Lower lobe of right lung (tissue), 2 donors: ENCODE measurements around the gene SRGAP1. TPM values are rescaled to one million over a fixed set of nuclear protein-coding genes. Genes with fewer than 3 reads are reported as not detected.

Experiments
- ATAC-seq, 2 donors: fragments of 200-7000 bp; cut with Tn5 transposase; one replicate each; pipeline ENCODE4 v1.9.1; 2020 to 2022; ENCODE audit warnings: mild to moderate bottlenecking in 2 of 2, moderate library complexity in 2 of 2
- DNase-seq: peaks from one replicate; pipeline ENCODE4 v3.0.0-alpha.2; 2020
- H3K27ac ChIP-seq: fragments of 200-600 bp; one replicate; pipeline ENCODE4 v1.8.0; 2022
- H3K27me3 ChIP-seq: fragments of 200-600 bp; one replicate; pipeline ENCODE4 v1.8.0; 2022; ENCODE audit warnings: low read depth
- H3K36me3 ChIP-seq: fragments of 200-600 bp; one replicate; pipeline ENCODE4 v1.8.0; 2022; ENCODE audit warnings: mild to moderate bottlenecking
- H3K4me1 ChIP-seq: fragments of 200-600 bp; one replicate; pipeline ENCODE4 v1.8.0; 2022
- H3K4me3 ChIP-seq: fragments of 200-600 bp; one replicate; pipeline ENCODE4 v1.8.0; 2022; ENCODE audit warnings: mild to moderate bottlenecking
- H3K9me3 ChIP-seq: fragments of 200-600 bp; one replicate; pipeline ENCODE4 v1.8.0; 2022
- intact Hi-C: fragments of 100-400 bp; cut with DNase I; formaldehyde crosslinking; loops from one replicate; pipeline ENCODE4 v1.11.0; 2022
- total RNA-seq: library from RNA; stranded (reverse); fragmentation: NEBNext Ultra II Directional; extraction: Animal tissue kit (Norgen Biotek cat#: 25700); gene quantifications from one replicate; pipeline ENCODE4 v1.2.1, GENCODE V29; 2021
- TF ChIP-seq, protein P1 (sequence below): fragments of 200-600 bp; IDR thresholded peaks from one replicate; pipeline ENCODE4 v1.8.0; 2022; ENCODE audit warnings: antibody characterized with exemption, mild to moderate bottlenecking
- donor health status: DM: no; HTN: yes; CAD: no; lungs with severe emphysema.

SRGAP1 gene
- total RNA-seq, 1 donor from 2014 or later: 6.7 TPM

DNA sequence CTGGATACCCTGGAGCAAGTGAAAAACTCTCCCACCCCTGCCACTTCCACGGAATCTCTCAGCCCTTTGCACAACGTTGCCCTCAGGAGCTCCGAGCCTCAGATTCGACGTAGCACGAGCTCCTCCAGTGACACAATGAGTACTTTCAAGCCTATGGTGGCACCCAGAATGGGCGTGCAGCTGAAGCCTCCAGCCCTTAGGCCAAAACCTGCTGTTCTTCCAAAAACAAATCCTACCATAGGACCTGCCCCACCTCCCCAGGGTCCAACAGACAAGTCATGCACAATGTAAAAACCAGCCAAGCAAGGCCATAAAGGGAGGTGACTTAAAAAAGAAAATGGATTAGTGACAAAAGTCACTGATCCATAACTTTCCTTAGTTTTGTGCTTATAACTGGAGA, 297.9 kb downstream of the SRGAP1 start:
- H3K27me3 ChIP-seq: no peaks in the 10 kb centered on the region
- H3K36me3 ChIP-seq: peaks cover 17% of the 10 kb centered on the region
- H3K4me1 ChIP-seq: no peaks in the 10 kb centered on the region
- ATAC-seq: no peak
- TF ChIP-seq, protein P1, sequence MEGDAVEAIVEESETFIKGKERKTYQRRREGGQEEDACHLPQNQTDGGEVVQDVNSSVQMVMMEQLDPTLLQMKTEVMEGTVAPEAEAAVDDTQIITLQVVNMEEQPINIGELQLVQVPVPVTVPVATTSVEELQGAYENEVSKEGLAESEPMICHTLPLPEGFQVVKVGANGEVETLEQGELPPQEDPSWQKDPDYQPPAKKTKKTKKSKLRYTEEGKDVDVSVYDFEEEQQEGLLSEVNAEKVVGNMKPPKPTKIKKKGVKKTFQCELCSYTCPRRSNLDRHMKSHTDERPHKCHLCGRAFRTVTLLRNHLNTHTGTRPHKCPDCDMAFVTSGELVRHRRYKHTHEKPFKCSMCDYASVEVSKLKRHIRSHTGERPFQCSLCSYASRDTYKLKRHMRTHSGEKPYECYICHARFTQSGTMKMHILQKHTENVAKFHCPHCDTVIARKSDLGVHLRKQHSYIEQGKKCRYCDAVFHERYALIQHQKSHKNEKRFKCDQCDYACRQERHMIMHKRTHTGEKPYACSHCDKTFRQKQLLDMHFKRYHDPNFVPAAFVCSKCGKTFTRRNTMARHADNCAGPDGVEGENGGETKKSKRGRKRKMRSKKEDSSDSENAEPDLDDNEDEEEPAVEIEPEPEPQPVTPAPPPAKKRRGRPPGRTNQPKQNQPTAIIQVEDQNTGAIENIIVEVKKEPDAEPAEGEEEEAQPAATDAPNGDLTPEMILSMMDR: no peak
- H3K4me3 ChIP-seq: no peak overlapping the region
- no peak for DNase-seq
- no peaks in the 10 kb centered on the region for H3K9me3 ChIP-seq
- intact Hi-C loops: no loop called here
- H3K27ac ChIP-seq: no peak overlapping the region

DNA sequence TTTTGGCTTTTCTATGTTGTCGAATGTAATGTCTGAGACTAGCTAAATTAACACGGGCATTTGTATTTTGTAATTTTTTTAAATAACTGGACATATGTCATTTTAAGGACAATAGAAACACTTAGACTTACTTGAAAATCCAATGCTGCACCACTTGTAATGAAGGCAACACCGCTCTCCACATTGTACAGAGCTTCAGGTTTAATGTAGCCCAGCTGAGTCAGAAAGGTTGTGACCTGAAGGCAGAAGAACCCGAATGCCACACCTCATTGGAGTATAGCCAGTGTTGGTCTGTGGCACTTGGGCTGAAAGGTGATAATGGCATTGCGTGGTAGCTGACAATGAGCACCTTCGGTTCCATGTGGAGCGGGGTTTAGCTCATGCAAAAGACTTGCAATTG, 298.3 kb downstream of the SRGAP1 start:
- no peak for DNase-seq
- no peaks in the 10 kb centered on the region for H3K9me3 ChIP-seq
- intact Hi-C loops: no loop called here
- no peak overlapping the region for H3K27ac ChIP-seq
- TF ChIP-seq, protein P1: no peak
- ATAC-seq: no peak
- H3K4me1 ChIP-seq: no peaks in the 10 kb centered on the region
- H3K27me3 ChIP-seq: no peaks in the 10 kb centered on the region
- no peak overlapping the region for H3K4me3 ChIP-seq
- H3K36me3 ChIP-seq: peaks cover 17% of the 10 kb centered on the region

DNA sequence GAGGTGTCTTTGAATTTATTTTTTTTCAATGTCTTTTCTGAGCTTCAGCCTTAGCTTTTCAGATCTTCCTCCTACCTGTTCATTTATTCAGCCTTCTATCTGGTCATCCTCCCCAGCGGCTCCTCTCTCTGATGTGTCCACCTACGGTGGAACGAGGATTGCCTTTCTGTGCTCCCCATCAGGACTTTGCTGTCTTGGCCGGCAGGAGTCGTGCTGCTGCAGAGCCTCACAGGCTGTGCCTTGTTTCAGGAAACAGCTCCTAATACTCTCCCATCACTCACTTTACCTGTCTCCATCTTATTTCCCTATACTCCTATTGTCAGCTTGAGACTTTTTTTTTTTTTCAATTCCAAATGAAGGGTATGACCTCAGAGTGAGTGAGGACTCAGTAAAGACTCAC, 300.7 kb downstream of the SRGAP1 start:
- Histone ChIP-seq H3K4me1 (no peaks in the 10 kb centered on the region), H3K9me3 (no peaks in the 10 kb centered on the region), H3K4me3 (no peak overlapping the region), H3K36me3 (peaks cover 17% of the 10 kb centered on the region), H3K27ac (no peak overlapping the region), H3K27me3 (no peaks in the 10 kb centered on the region)
- DNase-seq (no peak), ATAC-seq (no peak)
- intact Hi-C loops: no loop called here
- TF ChIP-seq, protein P1: no peak

DNA sequence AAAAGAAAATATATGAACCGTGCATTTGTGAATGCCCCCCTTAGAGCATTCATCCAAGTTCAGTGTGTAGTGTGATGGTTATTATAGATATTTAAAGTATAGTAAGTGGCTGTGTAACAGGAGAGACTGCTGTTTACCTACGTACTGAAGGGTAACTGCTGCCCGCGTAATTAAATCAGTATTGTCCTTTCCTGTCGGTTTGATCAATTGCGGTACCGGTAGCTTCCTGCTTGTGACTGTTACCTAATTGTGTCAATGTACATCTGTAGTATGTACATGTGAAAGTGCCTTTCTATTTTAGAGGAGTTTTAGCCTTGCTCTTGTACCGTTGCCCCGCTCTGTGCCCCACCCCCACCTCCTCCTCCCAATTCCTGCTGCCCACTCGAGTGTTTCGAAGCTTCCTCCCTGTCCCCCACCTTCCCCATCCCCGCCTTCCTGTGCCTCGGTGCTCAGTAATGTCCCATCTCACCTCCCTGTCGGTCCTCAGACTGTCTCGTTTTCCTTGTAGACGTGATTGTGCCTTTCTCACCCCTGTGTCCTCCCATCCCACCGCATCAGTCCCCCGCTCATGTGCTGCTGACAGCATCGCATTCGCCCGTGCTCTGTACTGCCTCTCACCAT, 302.6 kb downstream of the SRGAP1 start:
- Histone ChIP-seq H3K36me3 (peaks cover 15% of the 10 kb centered on the region), H3K4me1 (no peaks in the 10 kb centered on the region), H3K27me3 (no peaks in the 10 kb centered on the region), H3K4me3 (no peak overlapping the region), H3K9me3 (no peaks in the 10 kb centered on the region), H3K27ac (no peak overlapping the region)
- intact Hi-C loops: no loop called here
- TF ChIP-seq, protein P1: no peak
- ATAC-seq: no peak
- DNase-seq: no peak

DNA sequence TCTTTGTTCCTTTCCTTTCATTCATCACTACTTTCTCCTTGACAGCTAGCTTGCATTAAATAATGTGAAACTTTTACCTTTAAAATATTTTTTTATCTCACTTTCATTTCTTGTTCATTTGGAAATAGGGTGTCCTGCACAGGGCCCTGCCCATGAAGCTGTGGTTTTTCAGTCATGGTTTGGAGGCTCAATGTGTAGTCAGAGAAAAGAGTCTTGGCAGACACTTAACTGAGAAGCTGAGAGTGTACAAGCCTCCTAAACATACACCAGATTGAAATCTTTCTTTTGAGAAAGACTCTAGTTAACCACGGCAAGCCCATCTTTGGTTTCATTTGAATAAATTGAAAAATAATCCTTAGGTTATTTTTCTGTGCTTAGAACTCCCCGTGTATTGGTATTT, 303.4 kb downstream of the SRGAP1 start:
- Histone ChIP-seq H3K27ac (no peak overlapping the region), H3K4me3 (no peak overlapping the region), H3K27me3 (no peaks in the 10 kb centered on the region), H3K4me1 (no peaks in the 10 kb centered on the region), H3K9me3 (no peaks in the 10 kb centered on the region), H3K36me3 (peaks cover 7% of the 10 kb centered on the region)
- intact Hi-C loops: no loop called here
- DNase-seq (no peak), ATAC-seq (no peak)
- TF ChIP-seq, protein P1: no peak
